Testis (tissue), 3 donors: ENCODE data around the gene IL1RL1. TPM values are rescaled to one million over a fixed set of nuclear protein-coding genes. Genes with fewer than 3 reads are reported as not detected.
"Not testable (repeated sequence)": the region's sequence is repeated elsewhere in the genome, so short reads cannot be mapped to it uniquely, and the experiment has no call there.

ENCODE experiments used
- DNase-seq: peaks from one replicate; pipeline ENCODE4 v3.0.0-alpha.2; 2019
- H3K27ac ChIP-seq, 2 donors: fragments of 200-600 bp; sonication (generic); one replicate each; pipeline ENCODE4 v1.5.1; 2019
- H3K27me3 ChIP-seq: fragments of 200-600 bp; sonication (generic); one replicate; pipeline ENCODE4 v1.5.1; 2019
- H3K36me3 ChIP-seq: fragments of 200-600 bp; sonication (generic); one replicate; pipeline ENCODE4 v1.5.1; 2017; ENCODE audit warnings: low read depth; ENCODE audit errors: missing control alignments
- H3K4me1 ChIP-seq: fragments of 200-600 bp; sonication (generic); one replicate; pipeline ENCODE4 v1.5.1; 2019
- H3K4me3 ChIP-seq, 2 donors: fragments of 200-600 bp; sonication (generic); one replicate each; pipeline ENCODE4 v1.5.1; 2017 to 2019
- H3K9me3 ChIP-seq: fragments of 200-600 bp; sonication (generic); one replicate; pipeline ENCODE4 v1.5.1; 2017
- POLR2A ChIP-seq: fragments of 450-650 bp; IDR thresholded peaks from one replicate; pipeline ENCODE4 v1.6.1; 2017; ENCODE audit warnings: antibody characterized with exemption, mild to moderate bottlenecking, moderate library complexity
- WGBS, 2 donors: methylation state at CpG; one replicate each; pipeline ENCODE4 v1.1.5; 2018; 5-methylcytosine and 5-hydroxymethylcytosine counted together
- intact Hi-C: fragments of 100-400 bp; cut with DNase I; formaldehyde crosslinking; loops from one replicate; pipeline ENCODE4 v1.15.1; 2023; ENCODE audit warnings: low total_unique reads
- polyA plus RNA-seq: library from polyadenylated mRNA; stranded (reverse); fragments of 350-450 nt; fragmentation: Illumina TruSeq; extraction: RNeasy Lipid Tissue Mini Kit (QIAGEN cat#74804); gene quantifications from one replicate; pipeline ENCODE4 v1.2.3, GENCODE V29; 2014; ENCODE audit warnings: low read depth, low replicate concordance; ENCODE audit not compliant: insufficient read depth
- total RNA-seq, 2 donors: library from RNA; depleted of rRNA; stranded (reverse); fragments of >200 nt; gene quantifications; one replicate each; pipeline ENCODE4 v1.2.3, GENCODE V29; 2016
- TF ChIP-seq, protein P1 (sequence below), 3 experiments: fragments of 450-650 bp in 2 of 3; fragments of 200-600 bp in 1 of 3; sonication (generic) in 1 of 3; IDR thresholded peaks; one replicate each; pipeline ENCODE4 v1.5.1; 2016 to 2019; ENCODE audit warnings: antibody characterized with exemption in 3 of 3, mild to moderate bottlenecking in 2 of 3, moderate library complexity in 1 of 3

Gene IL1RL1
- total and polyA plus RNA-seq, 3 donors from 2014 or later, result 0.78 to 5.8 (median 1.0) TPM

DNA sequence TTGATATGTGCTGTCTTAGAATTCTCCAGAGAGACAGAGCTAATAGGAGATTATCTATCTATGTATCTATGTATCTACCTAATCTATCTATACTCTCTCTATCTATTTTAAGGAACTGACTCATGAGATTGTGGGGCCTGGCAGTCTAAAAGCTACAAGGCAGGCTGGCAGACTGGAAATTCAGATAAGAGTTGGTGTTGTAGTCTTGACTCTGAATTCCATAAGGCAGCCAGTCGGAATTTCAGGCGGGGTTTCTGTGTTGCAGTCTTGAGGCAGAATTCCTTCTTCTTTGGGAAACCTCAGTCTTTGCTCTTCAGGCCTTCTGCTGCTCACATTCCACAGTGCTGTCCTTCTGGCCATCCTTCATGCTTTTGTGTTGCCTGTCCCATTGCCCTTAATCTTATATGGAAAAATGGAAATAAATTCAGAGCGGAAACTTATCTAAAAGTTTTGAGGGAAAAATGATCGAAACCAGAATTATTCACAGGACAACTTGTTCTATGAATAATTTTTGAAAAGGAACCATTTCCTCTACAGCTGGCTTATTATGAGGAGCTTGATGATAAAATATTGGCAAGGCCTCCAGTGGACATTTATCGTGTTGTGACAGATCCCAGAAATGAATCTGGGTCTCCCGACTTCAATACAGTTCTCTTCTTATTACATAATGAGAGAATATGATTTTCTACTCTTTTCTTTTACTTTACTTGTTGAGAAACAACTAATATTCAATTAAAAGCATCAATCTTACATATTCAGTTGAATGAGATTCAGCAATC, 10.8 kb downstream of the IL1RL1 start:
- Histone ChIP-seq H3K27me3 (no peaks in the 10 kb centered on the region), H3K4me3 (no peak overlapping the region), H3K27ac (no peak overlapping the region), H3K4me1 (no peaks in the 10 kb centered on the region), H3K36me3 (no peaks in the 10 kb centered on the region), H3K9me3 (no peaks in the 10 kb centered on the region)
- no peak for DNase-seq
- intact Hi-C loops, result no loop called here
- WGBS, 2 donors, result 51 to 52% methylated on average over 6 of the region's 6 CpGs
- TF ChIP-seq POLR2A, result no peak
- TF ChIP-seq, protein P1, sequence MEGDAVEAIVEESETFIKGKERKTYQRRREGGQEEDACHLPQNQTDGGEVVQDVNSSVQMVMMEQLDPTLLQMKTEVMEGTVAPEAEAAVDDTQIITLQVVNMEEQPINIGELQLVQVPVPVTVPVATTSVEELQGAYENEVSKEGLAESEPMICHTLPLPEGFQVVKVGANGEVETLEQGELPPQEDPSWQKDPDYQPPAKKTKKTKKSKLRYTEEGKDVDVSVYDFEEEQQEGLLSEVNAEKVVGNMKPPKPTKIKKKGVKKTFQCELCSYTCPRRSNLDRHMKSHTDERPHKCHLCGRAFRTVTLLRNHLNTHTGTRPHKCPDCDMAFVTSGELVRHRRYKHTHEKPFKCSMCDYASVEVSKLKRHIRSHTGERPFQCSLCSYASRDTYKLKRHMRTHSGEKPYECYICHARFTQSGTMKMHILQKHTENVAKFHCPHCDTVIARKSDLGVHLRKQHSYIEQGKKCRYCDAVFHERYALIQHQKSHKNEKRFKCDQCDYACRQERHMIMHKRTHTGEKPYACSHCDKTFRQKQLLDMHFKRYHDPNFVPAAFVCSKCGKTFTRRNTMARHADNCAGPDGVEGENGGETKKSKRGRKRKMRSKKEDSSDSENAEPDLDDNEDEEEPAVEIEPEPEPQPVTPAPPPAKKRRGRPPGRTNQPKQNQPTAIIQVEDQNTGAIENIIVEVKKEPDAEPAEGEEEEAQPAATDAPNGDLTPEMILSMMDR (IDR thresholded peaks at IDR 0.05), result no peak

DNA sequence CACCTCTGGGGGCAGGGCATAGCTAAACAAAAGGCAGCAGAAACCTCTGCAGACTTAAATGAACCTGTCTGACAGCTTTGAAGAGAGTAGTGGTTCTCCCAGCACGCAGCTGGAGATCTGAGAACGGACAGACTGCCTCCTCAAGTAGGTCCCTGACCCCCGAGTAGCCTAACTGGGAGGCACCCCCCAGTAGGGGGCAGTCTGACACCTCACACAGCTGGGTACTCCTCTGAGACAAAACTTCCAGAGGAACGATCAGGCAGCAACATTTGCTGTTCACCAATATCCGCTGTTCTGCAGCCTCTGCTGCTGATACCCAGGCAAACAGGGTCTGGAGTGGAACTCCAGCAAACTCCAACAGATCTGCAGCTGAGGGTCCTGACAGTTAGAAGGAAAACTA, 13.6 kb downstream of the IL1RL1 start:
- H3K9me3 ChIP-seq, H3K36me3 ChIP-seq, H3K27me3 ChIP-seq, intact Hi-C loops, H3K4me3 ChIP-seq, DNase-seq, H3K4me1 ChIP-seq, H3K27ac ChIP-seq: not testable (repeated sequence)
- WGBS, 2 donors, result 90 to 96% methylated on average over 4 to 5 of the region's 5 CpGs

DNA sequence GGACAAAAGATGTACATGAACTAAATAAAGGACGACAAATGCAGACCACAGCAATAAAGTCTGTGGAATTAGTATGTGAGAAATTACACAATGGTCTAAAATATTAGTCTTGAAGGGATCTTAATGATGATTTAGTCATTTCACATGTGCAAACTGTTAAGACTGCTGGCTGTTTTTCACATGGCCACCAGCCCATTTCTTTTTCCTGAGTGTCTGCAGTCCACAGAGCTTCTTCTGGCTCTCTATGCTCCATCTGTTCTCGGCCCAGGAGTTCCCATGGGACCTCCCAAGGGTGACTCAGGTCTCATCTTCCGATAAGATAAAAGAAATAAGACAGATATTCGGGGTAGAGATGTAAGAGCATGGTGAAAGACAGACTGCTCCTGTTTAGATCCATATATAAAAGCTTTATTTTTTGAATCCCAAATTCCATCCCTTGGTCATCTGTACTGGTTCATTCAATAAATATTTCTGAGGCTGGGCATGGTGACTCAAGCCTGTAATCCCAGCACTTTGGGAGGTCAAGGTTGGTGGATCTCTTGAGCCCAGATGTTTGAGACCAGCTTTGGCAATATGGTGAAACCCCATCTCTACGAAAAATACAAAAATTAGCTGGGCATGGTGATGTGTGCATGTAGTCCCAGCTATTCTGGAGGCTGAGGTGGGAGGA, 20.1 kb downstream of the IL1RL1 start:
- Histone ChIP-seq H3K27ac (no peak overlapping the region), H3K9me3 (no peaks in the 10 kb centered on the region), H3K36me3 (no peaks in the 10 kb centered on the region), H3K27me3 (no peaks in the 10 kb centered on the region), H3K4me1 (no peaks in the 10 kb centered on the region), H3K4me3 (no peak overlapping the region)
- intact Hi-C loops, result no loop called here
- WGBS, 2 donors, result 70 to 73% methylated on average over 5 of the region's 5 CpGs
- DNase-seq, result no peak
- TF ChIP-seq, protein P1 (IDR thresholded peaks at IDR 0.05), result no peak
- TF ChIP-seq POLR2A, result no peak

DNA sequence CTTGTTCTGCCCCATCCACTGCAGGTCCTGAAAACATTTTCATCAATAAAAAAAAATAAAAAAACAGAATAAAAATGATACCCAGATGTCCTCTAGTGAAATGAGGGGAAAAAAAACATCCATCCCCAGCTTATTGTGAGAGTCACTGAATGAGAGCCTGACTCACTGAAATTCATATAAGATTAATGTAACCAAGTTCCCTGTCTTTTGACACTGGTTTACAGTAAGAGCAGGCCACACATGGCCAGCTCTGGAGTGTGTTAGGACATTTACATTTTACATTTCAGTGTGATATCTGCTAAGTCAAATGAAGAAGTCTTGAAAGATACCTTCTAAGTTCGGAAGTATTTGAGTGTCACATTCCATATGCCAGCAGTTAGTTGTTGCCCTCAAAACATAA, 23.1 kb downstream of the IL1RL1 start:
- Histone ChIP-seq H3K4me3 (no peak overlapping the region), H3K9me3 (no peaks in the 10 kb centered on the region), H3K4me1 (no peaks in the 10 kb centered on the region), H3K36me3 (no peaks in the 10 kb centered on the region), H3K27me3 (no peaks in the 10 kb centered on the region), H3K27ac (no peak overlapping the region)
- TF ChIP-seq, protein P1 (IDR thresholded peaks at IDR 0.05), result no peak
- TF ChIP-seq POLR2A, result no peak
- no peak for DNase-seq
- intact Hi-C loops, result no loop called here
- 87 to 89% methylated on average over 1 of the region's 1 CpG for WGBS, 2 donors

DNA sequence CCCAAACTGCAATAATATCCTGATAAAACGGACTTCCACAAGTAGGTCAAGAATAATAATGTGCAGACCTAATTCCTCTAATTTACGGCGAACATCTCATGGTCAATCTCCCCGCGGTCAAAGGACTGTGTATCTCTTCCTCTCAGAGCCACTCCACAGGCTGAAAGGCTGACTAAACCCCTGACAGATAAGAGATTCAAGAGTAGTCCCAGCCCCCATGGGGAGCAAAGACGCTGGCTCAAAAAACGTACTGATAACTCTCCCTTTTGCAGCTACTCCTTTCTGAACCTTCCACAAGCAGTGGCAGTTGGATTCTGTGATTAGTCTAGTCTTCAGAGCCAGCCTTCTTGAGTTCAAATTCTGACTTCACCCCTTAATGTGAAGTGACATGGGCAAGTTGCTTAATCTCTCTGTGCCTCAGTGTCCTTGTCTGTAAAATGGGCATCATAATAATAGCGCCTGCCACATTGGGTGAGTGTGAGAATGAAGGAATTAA, 24.6 kb downstream of the IL1RL1 start:
- TF ChIP-seq, protein P1 (IDR thresholded peaks at IDR 0.05), result no peak
- TF ChIP-seq POLR2A, result no peak
- no peak overlapping the region for H3K27ac ChIP-seq
- DNase-seq, result no peak

More for the DNA sequence above, 24.6 kb downstream of the IL1RL1 start:
- WGBS, 2 donors, result 33 to 45% methylated on average over 8 of the region's 8 CpGs
- H3K36me3 ChIP-seq, result no peaks in the 10 kb centered on the region
- no peaks in the 10 kb centered on the region for H3K27me3 ChIP-seq
- H3K4me1 ChIP-seq, result no peaks in the 10 kb centered on the region
- H3K9me3 ChIP-seq, result no peaks in the 10 kb centered on the region
- H3K4me3 ChIP-seq, result no peak overlapping the region
- intact Hi-C loops, result no loop called here
